ENCODE results near the gene RASA3.

GRCh38 chr13:113931841-113932459 is 200.5 kb downstream of the RASA3 start:
- TF ChIP-seq CTCF (IDR thresholded peaks at IDR 0.05) (no peak), POLR2A (IDR thresholded peaks at IDR 0.05) (no peak)

Data from gastroesophageal sphincter (tissue), 3 donors.